Chondrocyte (in vitro differentiated cells): ENCODE data around the gene FRZB. TPM values are rescaled to one million over a fixed set of nuclear protein-coding genes. Genes with fewer than 3 reads are reported as not detected.

Source experiments
- DNase-seq: peaks from one replicate; pipeline ENCODE4 v3.0.0; 2021; ENCODE audit warnings: mixed read lengths, low spot score
- H3K27ac Mint-ChIP-seq: one replicate; pipeline ENCODE4 v1.8.0; 2021; ENCODE audit warnings: mild to moderate bottlenecking, moderate library complexity, mixed read lengths; ENCODE audit not compliant: unreplicated experiment
- H3K27me3 Mint-ChIP-seq: 2 replicates; pipeline ENCODE4 v1.8.0; 2021; ENCODE audit warnings: low read depth, mixed read lengths
- H3K36me3 Mint-ChIP-seq: 2 replicates; pipeline ENCODE4 v1.8.0; 2021; ENCODE audit warnings: low read depth, mixed read lengths
- H3K4me1 Mint-ChIP-seq: 2 replicates; pipeline ENCODE4 v1.8.0; 2021; ENCODE audit warnings: low read depth, mild to moderate bottlenecking, mixed read lengths
- H3K4me3 Mint-ChIP-seq: one replicate; pipeline ENCODE4 v1.8.0; 2021; ENCODE audit warnings: mild to moderate bottlenecking, moderate library complexity, mixed read lengths; ENCODE audit not compliant: unreplicated experiment
- H3K9me3 Mint-ChIP-seq: 2 replicates; pipeline ENCODE4 v1.8.0; 2021; ENCODE audit warnings: low read depth, mixed read lengths
- CTCF ChIP-seq: fragments of 200-600 bp; sonication (generic); IDR thresholded peaks from 2 replicates; pipeline ENCODE4 v1.5.0; 2021; ENCODE audit warnings: antibody characterized with exemption, mild to moderate bottlenecking, moderate library complexity
- total RNA-seq: library from RNA; stranded (reverse); gene quantifications from 3 replicates; pipeline ENCODE4 v1.2.1, GENCODE V29; 2021

Gene FRZB
- total RNA-seq, 1 donor from 2014 or later, result 15.0 TPM

GRCh38 chr2:182890773-182891378, 24.4 kb upstream of the FRZB start:
- no peak overlapping the region for H3K4me3 Mint-ChIP-seq
- no peak for DNase-seq
- H3K36me3 Mint-ChIP-seq, result no peaks in the 10 kb centered on the region
- H3K4me1 Mint-ChIP-seq, result peaks cover 59% of the 10 kb centered on the region
- no peak overlapping the region for H3K27ac Mint-ChIP-seq
- H3K27me3 Mint-ChIP-seq, result no peaks in the 10 kb centered on the region
- H3K9me3 Mint-ChIP-seq, result no peaks in the 10 kb centered on the region
- TF ChIP-seq CTCF, result no peak

GRCh38 chr2:182890305-182890704, 23.9 kb upstream of the FRZB start:
- Mint-ChIP-seq H3K4me1 (peaks cover 56% of the 10 kb centered on the region), H3K27me3 (no peaks in the 10 kb centered on the region), H3K4me3 (no peak overlapping the region), H3K36me3 (no peaks in the 10 kb centered on the region), H3K27ac (no peak overlapping the region), H3K9me3 (no peaks in the 10 kb centered on the region)
- TF ChIP-seq CTCF, result no peak
- no peak for DNase-seq

DNA sequence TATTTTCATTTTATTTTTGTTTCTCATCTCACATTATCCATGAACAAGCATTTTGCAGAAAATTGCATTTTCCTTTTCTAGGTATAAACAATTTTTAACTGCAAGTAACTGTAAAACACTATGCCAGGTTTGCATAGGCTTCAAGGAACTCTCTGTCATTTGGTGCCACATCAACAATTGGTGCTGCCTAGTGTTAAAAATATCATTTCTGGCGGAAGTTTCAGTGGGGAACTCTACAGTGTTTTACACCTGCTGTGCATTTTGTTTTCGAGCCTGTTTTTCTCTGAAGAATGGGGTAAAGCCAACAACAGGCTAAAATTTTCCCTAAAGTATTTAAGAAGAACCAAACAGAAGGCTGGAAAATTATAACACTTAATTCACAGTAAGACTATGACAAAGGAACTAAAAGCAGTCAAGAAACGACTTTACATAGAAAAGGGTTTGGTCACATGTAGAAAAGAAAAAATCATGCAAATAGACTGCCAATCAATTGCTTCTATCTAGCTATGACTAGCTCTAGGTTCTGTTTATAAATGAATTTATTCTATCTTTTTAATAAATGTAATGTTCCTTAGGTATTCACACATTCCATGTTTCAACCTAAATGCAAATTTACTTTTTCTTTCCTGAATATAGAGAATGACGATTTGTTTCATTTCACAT, 21.4 kb upstream of the FRZB start:
- Mint-ChIP-seq H3K4me3 (no peak overlapping the region), H3K9me3 (no peaks in the 10 kb centered on the region), H3K27me3 (no peaks in the 10 kb centered on the region), H3K27ac (no peak overlapping the region), H3K36me3 (no peaks in the 10 kb centered on the region), H3K4me1 (peaks cover 40% of the 10 kb centered on the region)
- DNase-seq, result no peak
- TF ChIP-seq CTCF, result no peak

DNA sequence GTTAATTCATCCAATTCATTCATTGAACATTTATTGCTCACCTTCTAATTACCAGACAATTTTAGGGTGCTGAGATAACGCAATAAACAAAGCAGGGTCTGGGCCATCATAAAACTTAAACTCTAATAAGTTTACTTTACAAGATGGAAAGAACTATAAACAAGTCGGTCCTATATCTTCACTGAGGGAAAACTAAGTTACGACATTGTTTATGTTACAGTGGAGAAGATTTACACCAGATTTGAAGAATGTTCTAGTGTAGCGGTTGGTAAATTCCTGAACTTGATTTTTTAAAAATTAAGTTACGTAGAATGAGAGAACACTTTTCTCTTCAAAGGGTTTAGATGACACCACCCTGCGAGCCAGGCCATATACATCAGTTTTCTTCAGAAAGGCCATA, 20.7 kb upstream of the FRZB start:
- no peak for DNase-seq
- Mint-ChIP-seq H3K36me3 (no peaks in the 10 kb centered on the region), H3K9me3 (no peaks in the 10 kb centered on the region), H3K4me3 (no peak overlapping the region), H3K4me1 (peaks cover 40% of the 10 kb centered on the region), H3K27me3 (no peaks in the 10 kb centered on the region), H3K27ac (peak overlapping the region; percentile 70)
- TF ChIP-seq CTCF, result no peak

DNA sequence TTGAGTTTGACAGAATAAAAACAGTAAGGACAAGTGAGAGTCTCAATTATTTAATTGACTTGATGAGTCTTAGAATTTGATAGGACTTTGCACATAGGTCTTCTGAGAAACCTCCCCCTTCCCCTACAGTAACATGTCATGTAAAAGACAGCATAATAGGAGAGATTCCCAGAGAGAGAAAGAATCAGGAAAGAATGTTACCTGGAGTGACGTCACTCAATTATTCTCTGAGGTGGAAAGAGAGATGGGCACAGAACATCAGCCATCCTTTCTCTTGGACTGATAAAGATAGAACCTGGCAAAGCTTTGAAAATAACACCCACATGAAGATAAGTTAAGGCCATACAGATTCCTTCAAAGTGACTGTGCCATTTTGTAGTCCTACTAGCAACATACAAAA, 19.3 kb upstream of the FRZB start:
- Mint-ChIP-seq H3K9me3 (no peaks in the 10 kb centered on the region), H3K27me3 (no peaks in the 10 kb centered on the region), H3K4me1 (peaks cover 31% of the 10 kb centered on the region), H3K27ac (no peak overlapping the region), H3K36me3 (no peaks in the 10 kb centered on the region), H3K4me3 (no peak overlapping the region)
- TF ChIP-seq CTCF, result no peak
- no peak for DNase-seq
